Transverse colon (tissue), 4 donors: Measurements from ENCODE around the gene ARHGAP33. TPM values are rescaled to one million over a fixed set of nuclear protein-coding genes. Genes with fewer than 3 reads are reported as not detected.

Source experiments
- DNase-seq: peaks from one replicate; pipeline ENCODE4 v3.0.0-alpha.2; 2019
- H3K27ac ChIP-seq, 4 donors: fragments of 200-600 bp; sonication (generic); 2 replicates each; pipeline ENCODE4 v1.5.1; 2016 to 2018; ENCODE audit warnings: inconsistent platforms in 4 of 4
- H3K27me3 ChIP-seq: fragments of 200-600 bp; sonication (generic); 2 replicates; pipeline ENCODE4 v1.5.1; 2017; ENCODE audit warnings: inconsistent platforms
- H3K36me3 ChIP-seq, 4 donors: fragments of 200-600 bp; sonication (generic); 2 replicates each; pipeline ENCODE4 v1.5.1; 2017 to 2019; ENCODE audit warnings: inconsistent platforms in 4 of 4
- H3K4me1 ChIP-seq, 4 donors: fragments of 200-600 bp; sonication (generic); 2 replicates each; pipeline ENCODE4 v1.5.1; 2017 to 2020; ENCODE audit warnings: inconsistent platforms in 4 of 4
- H3K4me3 ChIP-seq, 4 donors: fragments of 200-600 bp; sonication (generic); 1 replicate in 1 of 4; 2 replicates in 3 of 4; pipeline versions ENCODE4 v1.5.1 to v1.6.1; 2017 to 2019; ENCODE audit warnings: inconsistent platforms in 4 of 4
- H3K9me3 ChIP-seq, 2 donors: fragments of 200-600 bp; sonication (generic); 2 replicates each; pipeline ENCODE4 v1.5.1; 2017 to 2019; ENCODE audit warnings: inconsistent platforms in 2 of 2
- CTCF ChIP-seq, 5 experiments: fragments of 200-600 bp in 3 of 5; fragments of 450-650 bp in 2 of 5; sonication (generic) in 3 of 5; IDR thresholded peaks; 1 replicate in 2 of 5; 2 replicates in 3 of 5; pipeline ENCODE4 v1.5.1; 2016 to 2017; ENCODE audit warnings: antibody characterized with exemption in 5 of 5, inconsistent platforms in 3 of 5, mild to moderate bottlenecking in 2 of 5, moderate library complexity in 1 of 5
- EP300 ChIP-seq: sonication (generic); formaldehyde crosslinking; IDR thresholded peaks from one replicate; pipeline ENCODE4 v1.6.1; 2017; ENCODE audit warnings: antibody characterized with exemption, low read depth
- POLR2A ChIP-seq: fragments of 450-650 bp; IDR thresholded peaks from one replicate; pipeline ENCODE4 v1.6.1; 2016; ENCODE audit warnings: antibody characterized with exemption, mild to moderate bottlenecking, moderate library complexity
- POLR2AphosphoS5 ChIP-seq, 3 donors: sonication (generic); formaldehyde crosslinking; IDR thresholded peaks; one replicate each; pipeline ENCODE4 v1.6.1; 2016; ENCODE audit warnings: antibody characterized with exemption in 3 of 3
- WGBS, 2 donors: methylation state at CpG; one replicate each; pipeline ENCODE4 v1.1.5; 2018; ENCODE audit warnings: low coverage in 1 of 2; 5-methylcytosine and 5-hydroxymethylcytosine counted together
- in situ Hi-C, 4 donors: fragments of 200-750 bp; cut with MboI; loops; one replicate each; pipeline versions ENCODE4 v1.15.0 to v1.15.1; 2017; ENCODE audit warnings: low sequenced_read_pairs in 3 of 4, low pct_ligation_motif_present in 1 of 4, low pct_unique_long_range_greater_than_20kb in 1 of 4
- intact Hi-C: fragments of 100-400 bp; cut with DNase I; formaldehyde crosslinking; loops from one replicate; pipeline ENCODE4 v1.15.1; 2023; ENCODE audit warnings: low total_unique reads
- total RNA-seq, 4 donors: library from RNA; depleted of rRNA; stranded (reverse); fragments of >200 nt; gene quantifications; one replicate each; pipeline ENCODE4 v1.1.0, GENCODE V29; 2016

ARHGAP33 gene
- total RNA-seq, 4 donors from 2014 or later, result 6.7 to 70.3 (median 17.2) TPM

- no peaks in the 10 kb centered on the region for H3K36me3 ChIP-seq
- H3K9me3 ChIP-seq, result no peaks in the 10 kb centered on the region
- WGBS, 2 donors, result 40 to 74% methylated on average over 1 to 18 of the region's 18 CpGs
- TF ChIP-seq POLR2AphosphoS5 (IDR thresholded peaks at IDR 0.05) (no peak), POLR2A (no peak), CTCF (IDR thresholded peaks at IDR 0.05) (no peak), EP300 (no peak)
- no peak overlapping the region for H3K4me3 ChIP-seq
- no peak overlapping the region for H3K27ac ChIP-seq
- H3K4me1 ChIP-seq, result no peaks in the 10 kb centered on the region
- intact Hi-C loops, result no loop called here
- H3K27me3 ChIP-seq, result peaks cover 10% of the 10 kb centered on the region
- in situ Hi-C loops, result no loop called here
- DNase-seq, result no peak
These were observed 36.2 kb downstream of the ARHGAP33 start for GRCh38 chr19:35811317-35812219.

GRCh38 chr19:35812220-35813042 is 37.1 kb downstream of the ARHGAP33 start, which contains the start of gene PRODH2:
Gene PRODH2, minus strand, starts transcription at chr19:35812845. Its CDS starts 40 bp downstream, at chr19:35812805.
- H3K9me3 ChIP-seq, result no peaks in the 10 kb centered on the region
- in situ Hi-C loops, result no loop called here
- TF ChIP-seq POLR2AphosphoS5 (IDR thresholded peaks at IDR 0.05) (no peak), CTCF (IDR thresholded peaks at IDR 0.05) (no peak), EP300 (no peak), POLR2A (no peak)
- DNase-seq, result no peak
- peaks cover 19% of the 10 kb centered on the region for H3K27me3 ChIP-seq
- H3K4me1 ChIP-seq, result no peaks in the 10 kb centered on the region
- H3K27ac ChIP-seq, result no peak within 1 kb of the TSS
- no peak within 1 kb of the TSS for H3K4me3 ChIP-seq
- intact Hi-C loops, result no loop called here
- 60 to 76% methylated on average over 1 to 25 of the region's 26 CpGs for whole genome bisulfite sequencing, 2 donors
- H3K36me3 ChIP-seq, result no peaks in the 10 kb centered on the region

DNA sequence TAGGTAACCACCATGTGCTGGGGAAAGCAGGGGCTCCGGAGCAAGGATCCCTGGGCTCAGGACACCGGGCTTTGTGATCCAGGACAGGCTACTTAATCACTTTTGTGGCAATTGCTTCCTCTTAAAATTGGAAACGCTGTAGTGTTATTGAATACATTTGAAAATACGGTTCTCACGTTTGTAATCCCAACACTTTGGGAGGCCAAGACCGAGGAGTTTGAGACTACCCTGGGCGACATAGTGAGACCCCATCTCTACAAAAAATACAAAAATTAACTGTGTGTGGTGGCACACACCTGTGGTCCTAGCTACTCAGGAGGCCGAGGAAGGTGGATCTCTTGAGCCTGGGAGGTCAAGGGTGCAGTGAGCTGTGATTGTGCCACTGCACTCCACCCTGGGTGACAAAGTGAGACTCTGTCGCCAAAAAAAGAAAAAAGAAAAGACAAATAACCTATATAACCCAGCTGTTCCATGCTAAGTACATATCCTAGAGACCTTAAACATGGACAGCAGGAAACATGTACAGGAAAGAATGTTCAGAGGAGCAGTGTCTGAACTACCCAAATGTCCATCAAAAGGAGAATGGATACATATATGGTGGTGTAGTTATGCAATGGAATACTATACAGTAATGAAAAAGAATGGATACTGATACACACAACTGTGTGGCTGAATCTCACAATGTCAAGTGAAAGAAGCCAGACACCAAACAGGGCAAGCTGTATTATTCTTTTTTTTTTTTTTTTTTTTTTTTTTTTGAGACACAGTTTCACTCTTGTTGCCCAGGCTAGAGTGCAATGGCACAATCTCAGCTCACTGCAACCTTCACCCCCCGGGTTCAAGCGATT is 37.9 kb downstream of the ARHGAP33 start:
- TF ChIP-seq EP300 (no peak), CTCF (IDR thresholded peaks at IDR 0.05) (no peak), POLR2AphosphoS5 (IDR thresholded peaks at IDR 0.05) (no peak), POLR2A (no peak)
- in situ Hi-C loops (no loop called here), intact Hi-C loops (no loop called here)
- no peak for DNase-seq
- 82 to 92% methylated on average over 5 to 11 of the region's 11 CpGs for WGBS, 2 donors
- Histone ChIP-seq H3K4me1 (no peaks in the 10 kb centered on the region), H3K9me3 (no peaks in the 10 kb centered on the region), H3K36me3 (no peaks in the 10 kb centered on the region), H3K4me3 (no peak overlapping the region), H3K27me3 (peaks cover 20% of the 10 kb centered on the region), H3K27ac (no peak overlapping the region)
